ENCODE data around the gene NPHS2.

- TF ChIP-seq CTCF (IDR thresholded peaks at IDR 0.05; ENCODE audit: low read depth, low read length): no peak
- no peak for TF ChIP-seq EZH2phosphoT487 (IDR thresholded peaks at IDR 0.05; ENCODE audit: low read depth)
Observed at GRCh38 chr1:179575497-179576314, at the start of gene NPHS2.

Data from OCI-LY3 (cell line).